Measurements from ENCODE around the gene RASGRP1. TPM values are rescaled to one million over a fixed set of nuclear protein-coding genes. Genes with fewer than 3 reads are reported as not detected.

RASGRP1 gene
- total RNA-seq, 2 donors from 2014 or later = 121 to 138 TPM

GRCh38 chr15:38506997-38507396 lies 57.6 kb downstream of the RASGRP1 start:
- ATAC-seq = no peak
- Mint-ChIP-seq H3K4me1 (peaks cover 7% of the 10 kb centered on the region), H3K27me3 (no peaks in the 10 kb centered on the region), H3K36me3 (ENCODE audit: low read depth) (peaks cover 9% of the 10 kb centered on the region), H3K4me3 (no peak overlapping the region), H3K27ac (peak overlapping the region; percentile 86)
- no peaks in the 10 kb centered on the region for H3K9me3 ChIP-seq (ENCODE audit: control insufficient read depth, low read length, poor library complexity, severe bottlenecking)
- DNase-seq = no peak

DNA sequence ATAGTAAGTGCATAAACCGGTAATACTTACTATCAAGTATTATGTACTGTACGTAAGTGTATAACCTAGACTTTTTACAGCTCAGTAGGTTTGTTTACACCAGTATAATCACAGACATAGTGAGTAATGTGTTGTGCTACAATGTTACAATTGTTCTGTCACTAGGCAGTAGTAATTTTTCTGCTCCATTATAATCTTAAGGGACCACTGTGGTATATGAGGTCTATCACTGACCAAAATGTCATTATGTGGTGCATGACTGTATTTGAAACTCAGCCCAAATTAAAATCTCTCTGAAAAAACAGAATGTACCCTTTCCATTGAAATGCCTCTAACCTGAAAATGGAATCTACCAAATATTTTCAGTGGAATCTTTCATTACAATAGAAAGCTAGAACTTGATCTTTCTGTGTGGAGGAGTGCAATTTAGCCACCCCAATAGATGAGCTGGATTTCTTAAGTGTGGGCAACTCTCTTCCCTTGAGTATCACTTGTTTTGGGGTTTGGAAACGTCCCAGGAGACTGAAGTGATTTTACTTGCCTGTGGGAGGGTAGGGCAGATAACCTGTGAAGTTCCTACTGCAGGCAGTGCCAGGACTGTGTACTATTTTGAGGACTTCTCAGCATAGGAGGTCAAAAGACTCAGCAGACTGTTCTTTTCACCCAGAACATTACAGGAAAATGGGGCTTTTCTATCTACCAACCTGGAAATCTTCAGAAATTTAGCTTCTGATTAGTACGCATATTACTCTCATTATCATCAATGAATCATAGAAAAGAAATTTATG lies 59.7 kb downstream of the RASGRP1 start:
- H3K9me3 ChIP-seq (ENCODE audit: control insufficient read depth, low read length, poor library complexity, severe bottlenecking) = no peaks in the 10 kb centered on the region
- ATAC-seq = no peak
- Mint-ChIP-seq H3K27ac (peak overlapping the region; percentile 65), H3K4me3 (no peak overlapping the region), H3K27me3 (no peaks in the 10 kb centered on the region), H3K4me1 (peaks cover 8% of the 10 kb centered on the region), H3K36me3 (ENCODE audit: low read depth) (peaks cover 11% of the 10 kb centered on the region)
- no peak for DNase-seq

DNA sequence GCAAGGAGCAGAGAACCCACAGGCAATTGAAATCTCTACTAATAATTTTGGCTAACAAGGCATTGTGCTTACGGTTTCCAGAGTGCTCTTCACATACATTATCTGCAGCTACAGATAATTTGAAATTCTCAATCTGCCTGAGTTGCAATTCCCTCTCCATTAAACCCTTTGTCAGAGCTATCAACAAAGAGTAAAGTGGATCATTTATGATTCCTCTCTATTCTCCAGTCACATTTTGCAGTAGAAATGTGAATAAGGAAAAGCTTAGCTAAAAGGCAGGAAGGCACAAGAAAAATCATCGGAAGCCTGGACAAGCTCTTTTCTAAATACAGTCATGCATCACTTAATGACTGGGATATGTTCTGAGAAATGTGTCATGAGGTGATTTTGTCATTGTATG lies 61.1 kb downstream of the RASGRP1 start:
- Mint-ChIP-seq H3K27ac (peak overlapping the region; percentile 81), H3K4me3 (no peak overlapping the region), H3K27me3 (no peaks in the 10 kb centered on the region), H3K4me1 (peaks cover 12% of the 10 kb centered on the region), H3K36me3 (ENCODE audit: low read depth) (peaks cover 13% of the 10 kb centered on the region)
- DNase-seq (no peak), ATAC-seq (no peak)
- H3K9me3 ChIP-seq (ENCODE audit: control insufficient read depth, low read length, poor library complexity, severe bottlenecking) = no peaks in the 10 kb centered on the region

DNA sequence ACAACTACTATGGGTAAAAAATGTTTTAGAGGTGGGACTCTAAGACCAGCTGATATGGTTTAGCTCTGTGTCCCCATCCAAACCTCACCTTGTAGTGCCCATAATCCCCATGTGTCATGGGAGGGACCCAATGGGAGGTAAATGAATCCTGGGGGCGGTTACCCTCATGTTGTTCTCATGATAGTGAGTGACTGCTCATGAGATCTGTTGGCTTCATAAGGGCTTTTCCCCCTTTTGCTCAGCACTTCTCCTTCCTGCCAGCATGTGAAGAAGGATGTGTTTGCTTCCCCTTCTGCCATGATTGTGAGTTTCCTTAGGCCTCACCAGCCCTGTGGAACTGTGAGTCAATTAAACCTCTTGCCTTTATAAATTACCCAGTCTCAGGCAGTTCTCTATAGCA lies 65.0 kb downstream of the RASGRP1 start:
- peaks cover 21% of the 10 kb centered on the region for H3K4me1 Mint-ChIP-seq
- H3K36me3 Mint-ChIP-seq (ENCODE audit: low read depth) = peaks cover 15% of the 10 kb centered on the region
- DNase-seq (no peak), ATAC-seq (no peak)
- no peak overlapping the region for H3K4me3 Mint-ChIP-seq
- H3K27me3 Mint-ChIP-seq = no peaks in the 10 kb centered on the region
- H3K9me3 ChIP-seq (ENCODE audit: control insufficient read depth, low read length, poor library complexity, severe bottlenecking) = no peaks in the 10 kb centered on the region
- H3K27ac Mint-ChIP-seq = peak overlapping the region; percentile 77

DNA sequence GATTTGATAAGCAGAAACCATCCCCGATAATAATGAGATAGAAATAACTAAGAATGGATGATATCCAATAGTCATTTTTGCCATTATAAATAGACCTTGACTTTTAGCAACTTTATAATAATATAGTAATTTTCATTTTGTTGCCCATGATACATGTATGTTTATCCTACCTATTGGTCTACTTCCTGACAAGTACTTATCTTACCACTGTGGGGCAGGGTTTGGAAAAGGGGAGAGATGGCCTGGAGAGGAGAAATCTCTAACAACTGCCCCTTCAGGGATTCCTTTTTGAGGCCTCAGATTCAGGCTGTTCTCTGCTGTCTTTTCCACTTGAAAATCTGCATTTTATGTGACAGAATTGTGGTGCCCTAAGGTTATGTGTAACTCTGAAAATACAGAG lies 68.5 kb downstream of the RASGRP1 start:
- H3K4me1 Mint-ChIP-seq = peaks cover 25% of the 10 kb centered on the region
- H3K27ac Mint-ChIP-seq = peak overlapping the region; percentile 94
- no peaks in the 10 kb centered on the region for H3K27me3 Mint-ChIP-seq
- H3K4me3 Mint-ChIP-seq = no peak overlapping the region
- peaks cover 13% of the 10 kb centered on the region for H3K36me3 Mint-ChIP-seq (ENCODE audit: low read depth)
- no peaks in the 10 kb centered on the region for H3K9me3 ChIP-seq (ENCODE audit: control insufficient read depth, low read length, poor library complexity, severe bottlenecking)
- DNase-seq = no peak
- no peak for ATAC-seq

GRCh38 chr15:38490242-38490922 lies 74.2 kb downstream of the RASGRP1 start:
- H3K9me3 ChIP-seq (ENCODE audit: control insufficient read depth, low read length, poor library complexity, severe bottlenecking) = no peaks in the 10 kb centered on the region
- H3K4me1 Mint-ChIP-seq = peaks cover 36% of the 10 kb centered on the region
- H3K27me3 Mint-ChIP-seq = no peaks in the 10 kb centered on the region
- no peak overlapping the region for H3K4me3 Mint-ChIP-seq
- H3K27ac Mint-ChIP-seq = peak overlapping the region; percentile 98
- ATAC-seq (no peak), DNase-seq (no peak)
- H3K36me3 Mint-ChIP-seq (ENCODE audit: low read depth) = peaks cover 11% of the 10 kb centered on the region

- H3K27ac Mint-ChIP-seq = peak overlapping the region; percentile 98
- no peaks in the 10 kb centered on the region for H3K27me3 Mint-ChIP-seq
- H3K9me3 ChIP-seq (ENCODE audit: control insufficient read depth, low read length, poor library complexity, severe bottlenecking) = no peaks in the 10 kb centered on the region
- no peak for ATAC-seq
- H3K36me3 Mint-ChIP-seq (ENCODE audit: low read depth) = peaks cover 7% of the 10 kb centered on the region
- peaks cover 31% of the 10 kb centered on the region for H3K4me1 Mint-ChIP-seq
- H3K4me3 Mint-ChIP-seq = no peak overlapping the region
- no peak for DNase-seq
Observed at GRCh38 chr15:38487378-38487777, 77.2 kb downstream of the RASGRP1 start.

GRCh38 chr15:38486936-38487335 lies 77.7 kb downstream of the RASGRP1 start:
- H3K27me3 Mint-ChIP-seq = no peaks in the 10 kb centered on the region
- peaks cover 34% of the 10 kb centered on the region for H3K4me1 Mint-ChIP-seq
- DNase-seq = no peak
- H3K9me3 ChIP-seq (ENCODE audit: control insufficient read depth, low read length, poor library complexity, severe bottlenecking) = no peaks in the 10 kb centered on the region
- peak overlapping the region; percentile 98 for H3K27ac Mint-ChIP-seq
- H3K36me3 Mint-ChIP-seq (ENCODE audit: low read depth) = peaks cover 7% of the 10 kb centered on the region
- peak; percentile 88 for ATAC-seq
- peak overlapping the region; percentile 81 for H3K4me3 Mint-ChIP-seq

DNA sequence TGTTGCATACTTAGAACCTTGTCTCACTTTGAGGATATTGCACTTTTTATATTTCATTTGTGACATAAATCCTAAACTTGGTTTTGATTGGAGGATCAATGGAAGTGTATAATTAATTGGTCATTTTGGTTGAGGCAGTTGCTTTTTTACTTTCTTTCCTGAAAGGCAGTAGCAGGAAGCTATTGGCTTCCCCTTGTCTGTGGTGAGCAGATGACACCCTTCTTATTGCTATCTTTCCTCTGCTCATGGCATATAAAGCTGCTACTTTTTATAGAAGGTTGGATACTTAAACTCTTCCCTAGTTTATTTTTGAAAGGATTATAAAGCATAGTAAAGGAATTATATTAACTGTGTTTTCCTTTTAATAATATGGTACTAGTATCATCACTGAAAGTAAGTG lies 82.0 kb downstream of the RASGRP1 start:
- Mint-ChIP-seq H3K27me3 (no peaks in the 10 kb centered on the region), H3K4me3 (no peak overlapping the region), H3K36me3 (ENCODE audit: low read depth) (peaks cover 3% of the 10 kb centered on the region), H3K4me1 (peaks cover 22% of the 10 kb centered on the region), H3K27ac (peak overlapping the region; percentile 75)
- ATAC-seq (no peak), DNase-seq (no peak)
- no peaks in the 10 kb centered on the region for H3K9me3 ChIP-seq (ENCODE audit: control insufficient read depth, low read length, poor library complexity, severe bottlenecking)

DNA sequence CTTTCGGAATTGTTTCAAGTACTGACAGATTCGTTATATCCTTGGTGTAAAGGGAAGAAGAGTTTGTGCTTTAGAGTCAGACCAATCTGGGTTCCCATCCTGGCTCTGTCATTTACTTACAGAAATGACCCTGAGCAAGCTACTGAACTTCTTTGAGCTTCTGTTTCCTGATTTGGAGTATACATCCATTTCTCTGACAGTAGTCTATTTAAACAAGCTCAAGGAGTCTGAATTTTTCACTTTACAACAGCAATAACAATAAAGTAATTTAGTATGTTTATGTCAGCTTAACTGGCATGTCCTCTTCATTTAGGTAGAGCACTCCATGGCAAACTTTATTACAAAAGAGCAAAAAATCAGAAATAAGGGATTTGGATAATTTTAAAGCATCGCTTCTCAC lies 82.9 kb downstream of the RASGRP1 start:
- H3K27me3 Mint-ChIP-seq = no peaks in the 10 kb centered on the region
- ATAC-seq = no peak

DNA sequence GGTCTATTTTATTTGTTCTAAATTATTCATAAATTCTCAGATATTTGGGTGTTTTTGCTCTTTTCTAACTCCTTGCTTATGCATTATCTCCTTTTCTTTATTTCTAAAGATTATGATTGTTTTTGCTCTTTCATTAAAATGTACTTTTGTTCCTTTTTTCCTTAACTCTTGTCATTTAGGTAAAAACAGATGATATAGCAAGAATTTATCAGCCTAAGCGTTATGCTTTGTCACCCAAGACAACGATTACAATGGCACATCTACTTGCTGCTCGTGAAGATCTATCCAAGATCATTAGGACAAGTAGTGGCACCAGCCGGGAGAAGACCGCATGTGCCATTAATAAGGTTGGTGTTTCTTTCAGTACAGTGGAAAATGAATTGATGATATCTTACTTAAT lies 83.5 kb downstream of the RASGRP1 start:
- peaks cover 14% of the 10 kb centered on the region for H3K4me1 Mint-ChIP-seq
- H3K36me3 Mint-ChIP-seq (ENCODE audit: low read depth) = peaks cover 3% of the 10 kb centered on the region
- DNase-seq (no peak), ATAC-seq (no peak)
- no peaks in the 10 kb centered on the region for H3K27me3 Mint-ChIP-seq
- H3K27ac Mint-ChIP-seq = peak overlapping the region; percentile 83
- H3K9me3 ChIP-seq (ENCODE audit: control insufficient read depth, low read length, poor library complexity, severe bottlenecking) = no peaks in the 10 kb centered on the region
- no peak overlapping the region for H3K4me3 Mint-ChIP-seq

More for the DNA sequence above, 82.9 kb downstream of the RASGRP1 start:
- Mint-ChIP-seq H3K4me1 (peaks cover 14% of the 10 kb centered on the region), H3K36me3 (ENCODE audit: low read depth) (peaks cover under 1% of the 10 kb centered on the region), H3K4me3 (no peak overlapping the region), H3K27ac (peak overlapping the region; percentile 83)
- H3K9me3 ChIP-seq (ENCODE audit: control insufficient read depth, low read length, poor library complexity, severe bottlenecking) = no peaks in the 10 kb centered on the region
- DNase-seq = no peak

- peak overlapping the region; percentile 24 for H3K27ac Mint-ChIP-seq
- no peak for ATAC-seq
- no peaks in the 10 kb centered on the region for H3K27me3 Mint-ChIP-seq
- no peaks in the 10 kb centered on the region for H3K9me3 ChIP-seq (ENCODE audit: control insufficient read depth, low read length, poor library complexity, severe bottlenecking)
- peaks cover 6% of the 10 kb centered on the region for H3K36me3 Mint-ChIP-seq (ENCODE audit: low read depth)
- no peak for DNase-seq
- H3K4me1 Mint-ChIP-seq = peaks cover 18% of the 10 kb centered on the region
- no peak overlapping the region for H3K4me3 Mint-ChIP-seq
Observed at GRCh38 chr15:38479756-38480155, 84.9 kb downstream of the RASGRP1 start.

DNA sequence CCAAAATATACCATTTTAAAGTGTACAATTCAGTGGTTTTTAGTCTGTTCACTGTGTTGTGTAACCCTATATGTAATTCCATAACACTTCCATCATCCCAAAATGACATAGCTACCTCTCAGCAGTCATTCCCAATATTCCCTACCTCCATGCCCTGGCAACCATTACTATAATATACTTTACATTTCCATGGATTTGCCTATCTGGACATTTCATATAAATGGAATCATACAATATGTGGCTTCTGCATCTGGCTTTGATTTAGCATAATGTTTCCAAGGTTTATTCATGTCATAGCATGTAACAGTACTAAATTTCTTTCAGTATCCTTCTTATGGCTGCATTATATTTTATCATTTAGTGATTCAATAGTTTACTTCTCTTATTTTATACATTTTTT lies 85.3 kb downstream of the RASGRP1 start:
- DNase-seq (no peak), ATAC-seq (no peak)
- no peaks in the 10 kb centered on the region for H3K27me3 Mint-ChIP-seq
- H3K9me3 ChIP-seq (ENCODE audit: control insufficient read depth, low read length, poor library complexity, severe bottlenecking) = no peaks in the 10 kb centered on the region
- peaks cover 23% of the 10 kb centered on the region for H3K4me1 Mint-ChIP-seq
- H3K4me3 Mint-ChIP-seq = no peak overlapping the region
- H3K36me3 Mint-ChIP-seq (ENCODE audit: low read depth) = peaks cover 8% of the 10 kb centered on the region
- H3K27ac Mint-ChIP-seq = peak overlapping the region; percentile 51
